Cerebellar nuclear complex (tissue), 1 donor: ENCODE measurements around the gene DYNC1H1.
"Not testable (repeated sequence)": the region's sequence is repeated elsewhere in the genome, so short reads cannot be mapped to it uniquely, and the experiment has no call there.

Source experiments
- DNase-seq, 2 experiments: peaks; one replicate each; lab custom pipeline; 2025; lab: John Stamatoyannopoulos, UW

The DYNC1H1 gene

DNA sequence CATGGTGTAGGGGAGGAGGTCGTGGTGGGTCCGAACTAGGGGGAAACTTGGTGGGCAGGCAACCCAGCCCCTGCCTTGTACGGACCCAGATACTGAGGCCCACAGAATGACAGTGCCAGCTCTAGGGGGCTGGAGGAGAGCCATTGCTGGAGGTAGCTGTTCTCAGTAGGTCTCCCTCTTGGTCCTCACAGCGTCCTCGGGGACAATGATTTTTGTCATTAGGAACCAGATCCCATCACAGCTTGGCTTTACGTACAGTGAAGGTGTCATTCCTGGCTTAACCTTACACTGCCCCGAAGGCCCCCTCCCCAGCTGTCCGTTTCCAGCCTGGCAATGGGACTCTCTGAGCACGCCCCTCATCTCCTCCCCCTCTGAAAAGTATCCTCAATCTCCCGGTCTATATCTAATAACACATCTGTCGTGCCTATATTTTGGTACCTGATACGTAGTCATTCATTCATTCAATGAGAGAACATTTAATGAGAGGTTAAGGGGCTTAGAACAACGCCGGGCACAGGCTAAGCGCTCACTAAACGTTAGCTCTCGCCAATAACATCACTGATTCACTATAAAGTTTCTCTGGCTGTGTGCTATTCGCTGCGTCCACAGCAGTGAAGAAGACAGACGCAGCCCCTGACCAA, 597 bp upstream of the DYNC1H1 start:
- no peak for DNase-seq

DNA sequence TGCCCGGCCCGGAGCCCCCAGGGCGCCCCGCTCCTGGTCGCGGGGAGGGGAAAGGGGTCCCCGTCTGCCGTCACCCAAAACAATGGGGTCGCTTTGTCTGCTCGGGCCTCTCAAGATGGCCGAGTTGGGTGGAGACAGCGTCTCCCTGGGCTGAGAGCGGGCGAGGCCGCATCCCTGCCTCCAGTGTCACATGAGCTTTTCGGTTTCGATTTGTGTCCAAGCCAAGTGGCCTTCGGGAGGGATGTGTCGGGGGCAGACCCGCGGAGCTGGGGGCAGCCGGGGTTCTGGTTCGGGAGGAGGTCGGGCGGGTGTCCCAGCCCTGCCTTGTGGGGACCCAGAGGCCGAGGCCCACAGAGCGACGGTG, 790 bp downstream of the DYNC1H1 start:
- no peak for DNase-seq

DNA sequence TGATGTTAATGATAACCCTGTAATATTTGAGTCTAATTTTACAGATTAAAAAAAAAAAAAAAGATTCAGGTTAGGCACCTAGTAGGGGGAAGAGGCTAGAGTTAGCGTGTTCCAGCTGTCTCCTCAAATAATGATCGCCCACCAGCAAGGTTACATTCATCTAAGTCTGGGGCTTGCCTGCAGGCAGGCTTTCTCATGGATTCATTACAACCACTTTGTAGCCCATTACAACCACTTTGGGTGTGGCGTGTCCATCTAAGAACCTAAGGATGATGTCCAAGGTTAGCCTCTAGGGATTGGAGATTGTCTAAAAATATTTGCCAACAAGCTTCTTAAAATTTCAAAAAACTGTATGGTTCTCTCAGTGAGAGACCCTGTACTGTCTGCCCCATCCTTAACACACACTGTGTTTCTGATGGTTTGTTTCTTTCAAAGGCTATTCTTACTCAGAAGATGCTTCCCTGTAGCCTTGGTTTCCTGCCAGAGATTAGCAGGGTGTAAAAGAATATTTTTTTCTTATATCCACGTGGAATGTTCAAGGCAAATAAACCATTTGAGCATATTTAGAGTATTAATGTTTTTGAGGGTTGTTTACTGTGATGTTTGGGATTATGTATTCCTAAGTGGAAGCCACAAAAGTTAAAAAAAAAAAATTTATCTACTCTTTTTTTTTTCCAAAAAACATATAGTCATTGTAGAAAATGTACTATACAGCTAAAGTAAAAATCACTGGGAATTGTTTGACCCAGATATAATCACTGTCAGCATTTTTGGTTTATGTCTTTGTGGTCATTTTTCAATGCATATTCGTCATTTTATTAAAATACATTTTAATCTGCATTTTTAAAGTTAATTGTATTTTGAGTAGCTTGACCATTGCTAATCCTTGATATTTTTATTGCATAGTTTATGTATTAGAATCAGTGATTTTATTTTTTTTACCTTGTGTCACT, 1.7 kb downstream of the DYNC1H1 start:
- no peak for DNase-seq

DNA sequence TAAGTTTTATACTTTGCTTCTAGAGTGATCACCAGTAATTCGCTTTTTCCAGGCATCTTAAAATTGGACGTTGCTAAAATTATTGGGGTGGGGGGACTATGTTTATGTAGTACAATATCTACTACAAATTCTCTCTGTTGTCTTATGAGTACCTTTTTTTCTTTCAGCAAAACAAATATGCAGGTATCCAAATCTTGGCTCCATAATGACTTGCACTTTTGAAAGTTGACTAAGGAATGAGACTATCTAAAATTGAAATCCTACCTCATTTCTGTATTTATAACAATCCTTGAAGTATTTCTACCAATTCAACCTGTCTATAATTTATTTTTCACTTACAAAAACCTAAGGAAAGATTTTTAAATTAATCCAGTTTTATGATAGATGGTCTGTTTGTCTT, 2.4 kb downstream of the DYNC1H1 start:
- no peak for DNase-seq

DNA sequence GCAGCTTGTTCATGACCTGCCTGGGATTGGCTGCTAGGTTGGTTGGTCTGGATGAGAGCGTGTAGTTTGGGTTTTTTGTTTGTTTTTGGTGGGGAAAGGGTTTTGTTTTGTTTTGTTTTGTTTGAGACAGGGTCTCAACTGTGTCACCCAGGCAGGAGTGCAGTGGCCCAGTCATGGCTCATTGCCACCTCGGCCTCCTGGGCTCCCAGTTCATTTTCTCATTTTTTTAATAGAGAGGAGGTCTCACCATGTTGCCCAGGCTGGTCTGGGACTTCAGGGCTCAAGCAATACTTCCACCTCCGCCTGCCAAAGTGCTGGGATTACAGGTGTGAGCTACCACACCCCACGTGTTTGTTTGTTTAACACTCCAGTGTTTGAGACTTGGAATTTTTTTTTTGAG, 3.8 kb downstream of the DYNC1H1 start:
- no peak for DNase-seq

DNA sequence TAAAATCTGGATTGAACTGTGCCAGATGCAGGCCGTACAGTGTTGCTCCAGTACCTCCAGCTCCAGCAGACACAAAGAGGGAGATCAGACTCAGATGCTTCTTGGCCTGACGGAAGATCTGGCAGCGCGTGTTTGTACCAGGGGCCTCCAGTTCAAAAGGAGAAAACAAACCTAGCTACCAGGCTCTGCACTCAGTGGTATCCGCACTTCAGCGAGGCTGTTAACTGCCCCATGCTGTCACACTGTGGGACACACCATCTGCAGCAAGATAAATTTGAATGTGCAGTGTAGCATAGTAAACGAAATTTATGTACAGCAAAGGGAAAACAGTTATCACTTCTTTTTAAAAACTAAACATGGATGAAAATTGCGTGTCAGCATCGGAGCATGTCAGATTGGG, 5.1 kb downstream of the DYNC1H1 start:
- DNase-seq: peak; percentile 39 to 44

DNA sequence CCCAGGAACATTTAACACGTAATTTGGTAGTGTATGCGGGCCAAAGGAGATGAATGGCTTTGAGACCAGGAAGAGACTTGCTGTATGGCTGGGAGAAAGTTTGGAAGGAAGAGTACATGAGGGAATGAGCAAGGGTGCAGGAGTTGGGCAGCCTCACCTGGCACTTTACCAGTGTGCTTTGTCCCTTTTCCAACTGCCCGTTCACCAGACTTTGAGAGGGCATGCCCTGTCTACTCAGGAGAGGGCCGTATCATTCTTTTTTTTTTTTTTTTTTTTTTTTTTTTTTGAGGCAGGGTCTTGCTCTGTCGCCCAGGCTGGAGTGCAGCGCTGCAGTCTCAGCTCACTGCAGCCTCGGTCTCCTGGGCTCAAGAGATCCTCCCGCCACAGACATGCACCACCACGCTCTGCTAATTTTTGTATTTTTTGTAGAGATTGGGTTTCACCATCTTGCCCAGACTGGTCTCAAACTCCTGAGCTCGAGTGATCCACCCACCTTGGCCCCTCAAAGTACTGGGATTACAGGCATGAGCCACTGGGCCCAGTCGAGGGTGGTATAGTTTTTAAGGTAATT, 6.5 kb downstream of the DYNC1H1 start:
- DNase-seq: no peak

DNA sequence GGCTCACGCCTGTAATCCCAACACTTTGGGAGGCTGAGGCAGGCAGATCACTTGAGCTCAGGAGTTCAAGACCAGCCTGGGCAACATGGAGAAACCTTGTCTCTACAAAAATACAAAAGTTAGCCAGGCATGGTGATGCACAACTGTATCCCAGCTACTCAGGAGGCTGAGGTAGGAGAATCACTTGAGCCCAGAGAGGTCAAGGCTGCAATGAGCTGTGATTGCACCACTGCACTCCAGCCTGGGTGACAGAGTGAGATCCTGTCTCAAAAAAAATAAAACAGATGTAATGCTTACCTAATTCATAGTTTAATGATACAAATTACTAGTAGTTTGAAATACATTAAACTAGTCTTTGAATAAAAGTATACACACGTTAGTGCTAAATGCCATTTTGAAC, 7.1 kb downstream of the DYNC1H1 start:
- DNase-seq: not testable (repeated sequence)

DNA sequence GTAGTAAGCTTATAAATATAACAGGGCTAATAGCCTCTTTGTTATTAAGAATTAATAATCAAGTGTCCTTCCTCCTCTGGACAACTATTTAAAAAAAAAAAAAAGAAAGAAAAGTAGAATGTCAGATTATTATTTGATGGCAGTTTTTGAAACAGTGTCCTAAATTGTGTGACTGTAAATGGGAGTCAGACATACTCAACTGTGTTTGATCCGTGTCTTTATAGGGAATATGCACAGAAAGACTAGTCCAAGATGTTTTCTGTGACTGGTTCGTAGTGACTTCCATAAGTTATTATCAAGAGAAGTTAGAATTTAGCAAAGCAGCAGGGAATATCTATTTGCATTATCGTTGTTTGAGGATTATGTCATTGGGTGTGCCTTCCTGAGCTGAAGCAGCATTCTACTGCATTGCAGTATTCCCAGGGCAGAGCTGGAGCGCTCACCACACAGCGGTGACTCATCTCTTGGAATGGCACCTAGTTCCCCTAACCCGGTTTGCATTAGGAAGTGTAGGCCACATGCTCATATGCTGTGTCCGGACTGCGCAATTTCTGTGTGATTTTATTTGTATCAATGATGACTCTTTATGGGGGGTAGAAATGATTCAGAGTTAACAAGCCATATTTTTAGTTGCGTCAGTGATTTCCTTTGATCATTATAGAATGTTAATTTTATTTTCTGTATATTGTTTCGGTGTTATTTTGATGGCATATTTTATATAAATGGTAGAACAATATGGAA, 7.9 kb downstream of the DYNC1H1 start:
- peak in 1 of 2 experiments; percentile 65 for DNase-seq

DNA sequence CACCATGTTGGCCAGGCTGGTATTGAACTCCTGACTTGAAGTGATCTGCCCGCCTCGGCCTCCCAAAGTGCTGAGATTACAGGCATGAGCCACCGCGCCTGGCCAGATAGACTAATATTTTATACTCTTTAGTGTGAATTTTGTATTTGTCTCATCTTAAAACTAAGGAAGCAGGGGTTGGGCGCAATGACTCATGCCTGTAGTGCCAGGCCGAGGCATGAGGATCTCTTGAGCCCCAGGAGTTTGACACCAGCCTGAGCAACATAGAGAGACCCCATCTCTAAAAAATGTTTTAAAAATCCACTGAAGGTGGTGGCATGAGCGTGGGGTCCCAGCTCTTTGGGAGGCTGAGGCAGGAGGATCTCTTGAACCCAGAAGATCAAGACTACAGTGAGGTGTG, 9.0 kb downstream of the DYNC1H1 start:
- DNase-seq: no peak

DNA sequence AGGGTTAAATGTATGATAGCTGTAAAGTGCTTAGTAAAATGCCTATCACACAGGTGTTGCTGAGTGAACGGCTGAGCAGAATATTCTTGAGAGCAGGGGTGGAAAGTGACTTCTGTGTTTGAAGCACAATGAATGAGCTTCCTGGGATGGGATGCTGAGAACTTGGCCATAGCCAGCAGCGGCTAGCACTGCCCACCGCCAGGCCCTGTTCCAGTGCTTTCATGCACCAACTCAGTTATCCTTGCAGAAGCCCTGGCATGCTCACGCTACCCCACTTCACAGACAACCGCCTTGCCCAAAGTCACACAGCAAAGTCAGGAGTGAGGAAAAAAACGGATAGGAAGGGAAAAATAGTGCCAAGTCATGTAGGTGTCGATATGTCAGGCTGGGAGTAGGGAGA, 10.9 kb downstream of the DYNC1H1 start:
- no peak for DNase-seq

DNA sequence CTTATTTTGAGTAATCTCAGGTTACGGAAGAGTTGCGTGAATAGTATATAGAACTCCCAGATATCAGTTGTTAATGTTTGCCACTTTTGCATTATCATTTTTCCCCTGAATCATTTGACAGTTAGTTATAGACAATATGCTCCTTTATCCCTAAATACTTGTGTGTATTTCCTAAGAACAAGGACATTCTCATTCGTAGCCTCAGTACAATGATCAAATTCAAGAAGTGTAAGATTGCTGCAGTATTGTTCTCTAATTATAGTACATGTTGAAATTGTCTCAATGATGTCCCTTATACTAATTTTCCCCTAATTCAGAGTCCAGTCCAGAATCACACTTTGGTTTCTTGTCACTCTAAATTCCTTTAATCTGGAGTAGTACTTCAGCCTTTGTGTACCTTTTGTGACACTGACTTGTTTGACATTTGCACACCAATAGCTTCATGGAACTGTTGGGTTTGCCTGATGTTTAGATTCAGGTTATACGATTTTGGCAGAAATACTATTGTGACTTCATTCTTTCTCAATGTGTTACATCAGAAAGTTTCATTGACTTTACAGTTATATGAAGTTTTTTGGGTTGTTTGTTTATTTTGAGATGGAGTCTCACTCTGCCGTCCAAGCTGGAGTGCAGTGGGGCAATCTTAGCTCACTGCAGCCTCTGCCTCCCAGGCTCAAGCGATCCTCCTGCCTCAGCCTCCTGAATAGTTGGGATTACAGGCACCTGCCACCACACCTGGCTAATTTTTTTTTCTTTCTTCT, 13.1 kb downstream of the DYNC1H1 start:
- no peak for DNase-seq

DNA sequence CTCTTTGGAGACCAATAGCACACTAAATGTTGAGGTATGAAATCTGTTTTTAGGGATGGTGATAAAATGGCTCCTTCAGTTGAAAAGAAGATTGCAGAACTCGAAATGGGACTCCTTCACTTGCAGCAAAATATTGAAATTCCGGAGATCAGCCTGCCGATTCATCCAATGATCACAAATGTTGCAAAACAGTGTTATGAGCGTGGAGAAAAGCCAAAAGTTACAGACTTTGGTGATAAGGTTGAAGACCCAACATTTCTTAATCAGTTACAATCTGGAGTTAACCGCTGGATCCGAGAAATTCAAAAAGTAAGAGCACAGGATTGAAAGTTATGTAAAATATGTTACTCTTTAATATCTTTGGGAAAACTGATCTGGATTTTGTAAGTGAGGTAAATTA, 15.3 kb downstream of the DYNC1H1 start:
- DNase-seq: no peak

DNA sequence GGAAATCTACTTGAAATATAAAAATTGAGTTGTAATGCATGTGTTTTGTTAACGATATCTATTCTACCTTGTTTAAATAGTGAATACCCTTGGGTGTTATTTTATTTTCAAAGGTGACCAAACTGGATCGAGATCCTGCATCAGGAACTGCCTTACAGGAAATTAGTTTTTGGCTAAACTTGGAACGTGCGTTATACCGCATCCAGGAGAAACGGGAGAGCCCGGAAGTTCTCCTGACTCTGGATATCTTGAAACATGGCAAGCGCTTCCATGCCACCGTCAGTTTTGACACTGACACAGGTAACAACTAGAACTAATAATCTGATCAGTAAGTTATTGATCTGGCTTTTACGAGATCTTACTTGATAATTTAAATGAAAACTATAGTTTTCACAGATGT, 15.9 kb downstream of the DYNC1H1 start:
- DNase-seq: no peak

DNA sequence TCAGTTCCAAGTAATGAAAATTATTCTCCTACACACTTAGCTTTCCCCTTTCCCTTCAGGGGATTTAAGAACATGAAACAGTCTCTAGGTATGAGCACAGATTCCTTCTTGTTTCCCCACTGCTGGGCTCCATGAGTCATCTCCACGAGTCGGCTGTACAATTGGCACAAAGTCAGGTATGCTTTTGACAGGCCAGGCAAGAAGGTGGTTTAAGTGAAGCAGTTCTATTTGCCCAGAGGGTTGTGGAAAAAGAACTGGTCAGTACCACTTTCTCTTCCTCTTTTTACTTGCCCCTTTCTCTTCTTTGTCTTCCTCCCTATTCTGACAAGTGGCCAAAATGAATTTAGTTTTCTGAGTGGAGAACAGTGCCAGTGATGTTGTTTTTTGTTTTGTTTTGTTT, 16.3 kb downstream of the DYNC1H1 start:
- no peak for DNase-seq

DNA sequence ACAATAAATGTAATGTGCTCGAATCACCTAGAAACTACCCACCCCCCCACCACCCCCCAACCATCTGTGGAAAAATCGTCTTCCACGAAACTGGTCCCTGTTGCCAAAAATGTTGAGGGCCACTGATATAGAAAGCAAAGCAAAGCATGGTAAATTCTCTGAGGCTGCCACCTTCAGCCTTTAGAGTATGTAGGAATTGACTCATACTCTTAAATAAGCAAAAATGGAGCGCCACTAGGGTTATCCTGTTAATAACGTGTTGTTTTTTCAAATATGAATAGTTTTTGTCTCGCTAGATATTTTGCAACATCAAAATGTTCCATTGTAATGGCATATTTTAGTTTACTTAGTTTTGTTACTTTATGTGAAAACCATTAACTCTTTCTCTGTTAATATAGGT, 18.2 kb downstream of the DYNC1H1 start:
- DNase-seq: no peak

DNA sequence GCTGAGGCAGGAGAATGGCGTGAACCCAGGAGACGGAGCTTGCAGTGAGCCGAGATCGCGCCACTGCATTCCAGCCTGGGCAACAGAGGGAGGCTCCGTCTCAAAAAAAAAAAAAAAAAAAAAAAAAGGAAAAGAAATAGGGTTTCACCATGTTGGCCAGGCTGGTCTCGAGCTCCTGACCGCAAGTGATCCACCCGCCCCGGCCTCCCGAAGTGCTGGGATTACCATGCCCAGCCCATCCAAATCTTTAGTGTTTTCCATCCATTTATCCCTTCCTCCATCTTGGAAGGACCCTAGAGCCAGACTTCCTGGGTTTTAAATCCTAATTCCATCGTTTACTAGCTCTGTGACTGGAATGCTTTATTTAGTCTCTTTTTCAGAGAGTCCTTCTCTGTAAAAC, 20.5 kb downstream of the DYNC1H1 start:
- not testable (repeated sequence) for DNase-seq

DNA sequence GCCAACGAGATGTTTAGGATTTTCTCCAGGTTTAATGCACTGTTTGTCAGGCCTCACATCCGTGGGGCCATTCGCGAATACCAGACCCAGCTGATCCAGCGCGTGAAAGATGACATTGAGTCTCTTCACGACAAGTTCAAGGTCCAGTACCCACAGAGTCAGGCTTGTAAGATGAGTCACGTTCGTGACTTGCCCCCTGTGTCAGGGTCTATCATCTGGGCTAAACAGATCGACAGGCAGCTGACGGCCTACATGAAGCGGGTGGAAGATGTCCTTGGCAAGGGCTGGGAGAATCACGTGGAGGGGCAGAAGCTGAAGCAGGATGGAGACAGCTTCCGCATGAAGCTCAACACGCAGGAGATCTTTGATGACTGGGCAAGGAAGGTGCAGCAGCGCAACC, 21.6 kb downstream of the DYNC1H1 start:
- DNase-seq: no peak

DNA sequence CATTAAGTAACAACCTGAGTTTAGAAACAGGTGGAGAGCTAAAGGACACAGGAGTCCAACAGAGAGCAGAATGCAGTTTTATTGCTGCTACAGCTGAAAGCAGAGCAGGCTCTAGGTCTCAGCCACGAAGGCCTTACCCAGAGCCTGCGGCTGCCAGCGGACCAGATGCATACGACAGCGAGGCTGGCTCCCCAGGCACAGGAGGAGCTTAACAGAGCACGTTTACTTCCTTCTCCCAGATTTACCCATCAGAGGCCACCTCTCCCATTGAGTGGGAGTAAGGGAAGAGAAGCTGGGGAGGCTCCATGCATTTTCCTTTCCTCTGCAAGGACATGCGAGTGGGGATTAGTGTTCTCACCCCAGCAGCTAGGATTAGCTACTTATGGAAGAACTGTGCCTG, 22.6 kb downstream of the DYNC1H1 start:
- no peak for DNase-seq

DNA sequence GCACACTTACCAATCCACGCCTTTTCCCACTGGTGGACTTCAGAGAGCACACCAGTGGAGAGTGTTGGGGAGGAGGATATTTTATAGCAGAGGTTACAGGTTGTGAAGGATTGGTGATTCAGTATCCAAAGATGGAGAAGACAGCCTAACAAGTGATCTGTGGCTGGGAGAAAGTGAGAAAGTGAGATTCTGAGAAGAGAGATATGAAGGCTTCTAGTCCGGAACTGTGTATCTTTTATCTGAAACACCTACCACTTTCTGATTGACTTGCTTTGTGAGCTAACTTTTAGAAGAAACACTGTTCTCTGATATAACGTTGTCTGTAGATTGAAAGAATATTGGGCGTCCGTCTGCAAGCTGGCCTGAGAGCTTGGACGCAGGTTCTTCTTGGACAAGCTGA, 24.0 kb downstream of the DYNC1H1 start:
- no peak for DNase-seq

DNA sequence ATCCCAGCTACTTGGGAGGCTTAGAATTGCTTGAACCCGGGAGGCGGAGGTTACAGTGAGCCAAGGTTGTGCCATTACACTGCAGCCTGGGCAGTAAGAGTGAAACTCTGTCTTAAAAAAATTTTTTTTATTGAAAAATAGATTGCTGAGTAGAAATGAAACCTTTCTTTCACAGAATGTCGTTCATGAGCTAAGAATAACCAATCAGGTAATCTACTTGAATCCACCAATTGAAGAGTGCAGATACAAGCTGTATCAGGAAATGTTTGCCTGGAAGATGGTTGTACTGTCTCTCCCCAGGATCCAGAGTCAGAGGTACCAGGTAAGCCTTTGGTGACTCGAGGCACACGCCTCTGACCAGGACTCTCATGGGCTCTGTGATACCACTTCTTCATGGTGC, 27.0 kb downstream of the DYNC1H1 start:
- DNase-seq: no peak

DNA sequence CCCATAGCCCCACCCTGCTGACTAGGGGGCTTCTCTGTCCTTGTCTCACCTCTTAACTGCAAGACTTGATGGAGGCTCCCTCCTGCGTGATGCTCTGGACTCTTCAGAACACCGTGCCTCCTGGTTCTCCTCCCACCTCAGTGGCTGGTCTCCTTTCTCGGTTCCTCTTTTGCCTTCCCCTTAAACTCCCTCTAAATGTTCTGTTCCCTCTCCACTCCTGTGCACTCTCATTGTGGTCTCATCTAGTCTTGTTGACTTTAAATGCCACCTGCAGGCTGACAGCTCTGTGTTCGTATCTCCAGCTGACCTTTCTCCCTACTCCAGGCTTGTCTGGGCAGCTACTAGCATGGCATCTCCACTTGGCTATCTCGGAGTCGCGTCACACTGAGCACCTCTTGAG, 28.3 kb downstream of the DYNC1H1 start:
- no peak for DNase-seq
